ENCODE results near the gene TMEM258. TPM values are rescaled to one million over a fixed set of nuclear protein-coding genes. Genes with fewer than 3 reads are reported as not detected.

The TMEM258 gene
- total and polyA plus RNA-seq, 2 donors (not counting 3 experiments of a cell fraction or from before 2014, with no cell fraction given) = 140 to 534 TPM

GRCh38 chr11:61793829-61794204 is 1.4 kb upstream of the TMEM258 start:
- peak overlapping the region; percentile 92 for H3K4me2 ChIP-seq (ENCODE audit: insufficient read depth, low read length)
- H3K27ac ChIP-seq (ENCODE audit: insufficient read depth, low read depth, low read length) = peak overlapping the region; percentile 99
- BruUV-seq (replicated peaks) = no TSS peak
- DNase-seq (ENCODE audit: low read depth, low spot score) (no peak), FAIRE-seq (peak; percentile 33)
- H3K9me3 ChIP-seq (replicated peaks; ENCODE audit: control insufficient read depth, insufficient read depth, low read length) = no peaks in the 10 kb centered on the region
- peaks cover 19% of the 10 kb centered on the region for H3K4me1 ChIP-seq (ENCODE audit: control insufficient read depth, extremely low read depth, insufficient read depth, low read length)
- peak overlapping the region; percentile 70 to 91 (median 83) for H3K4me3 ChIP-seq (replicated peaks in 1 of 3; ENCODE audit: insufficient read depth in 1 of 3, low read depth in 1 of 3, low read length in 3 of 3)
- peaks cover 60% of the 10 kb centered on the region for H3K79me2 ChIP-seq (ENCODE audit: control insufficient read depth, insufficient read depth, low read length)
- H3K9me1 ChIP-seq (replicated peaks; ENCODE audit: control insufficient read depth, extremely low read depth, insufficient read depth, low read length) = no peaks in the 10 kb centered on the region
- peak overlapping the region; percentile 100 for H3K9ac ChIP-seq (replicated peaks; ENCODE audit: extremely low read depth, insufficient read depth, low read length)
- intact Hi-C loops (cut with micrococcal nuclease) (loop anchor here (2.0 to 5.0 kb wide), 2 partner anchors 97 to 328 kb away; partner anchors contain the start of genes FADS3 and INCENP), dilution Hi-C loops (cut with MboI; ENCODE audit: extremely low pct_ligation_motif_present, low sequenced_read_pairs) (no loop called here)
- H2AFZ ChIP-seq (ENCODE audit: low read depth, low read length) = no peak overlapping the region
- CTCF ChIA-PET = interaction anchor here (1.6 to 2.6 kb wide), 3 partner anchors 21 to 288 kb away, joined by 3 to 10 read pairs (median 9); no protein-coding TSS in a partner anchor
- no peaks in the 10 kb centered on the region for H4K20me1 ChIP-seq (replicated peaks; ENCODE audit: control insufficient read depth, extremely low read depth, insufficient read depth, low read length)
- no peaks in the 10 kb centered on the region for H3K27me3 ChIP-seq (ENCODE audit: control insufficient read depth in 2 of 2, insufficient read depth in 2 of 2, low read length in 2 of 2)
- peaks cover 4 to 18% of the 10 kb centered on the region in 2 experiments for H3K36me3 ChIP-seq (ENCODE audit: control insufficient read depth in 2 of 2, extremely low read depth in 1 of 2, insufficient read depth in 2 of 2, low read length in 2 of 2)
- no peak for TF ChIP-seq EZH2 (IDR thresholded peaks at IDR 0.05; ENCODE audit: borderline replicate concordance, low read depth, low read length, severe bottlenecking)
- POLR2A ChIA-PET = no interaction called here

- Histone ChIP-seq H3K79me2 (ENCODE audit: control insufficient read depth, insufficient read depth, low read length) (peaks cover 57% of the 10 kb centered on the region), H3K9me3 (replicated peaks; ENCODE audit: control insufficient read depth, insufficient read depth, low read length) (no peaks in the 10 kb centered on the region), H3K4me2 (ENCODE audit: insufficient read depth, low read length) (peak overlapping the region; percentile 92), H3K27ac (ENCODE audit: insufficient read depth, low read depth, low read length) (peak overlapping the region; percentile 99), H3K36me3 (ENCODE audit: control insufficient read depth in 2 of 2, extremely low read depth in 1 of 2, insufficient read depth in 2 of 2, low read length in 2 of 2) (peaks cover 4 to 22% of the 10 kb centered on the region in 2 experiments), H3K27me3 (ENCODE audit: control insufficient read depth in 2 of 2, insufficient read depth in 2 of 2, low read length in 2 of 2) (no peaks in the 10 kb centered on the region), H3K9me1 (replicated peaks; ENCODE audit: control insufficient read depth, extremely low read depth, insufficient read depth, low read length) (no peaks in the 10 kb centered on the region), H3K9ac (replicated peaks; ENCODE audit: extremely low read depth, insufficient read depth, low read length) (peak overlapping the region; percentile 100), H3K4me1 (ENCODE audit: control insufficient read depth, extremely low read depth, insufficient read depth, low read length) (peaks cover 19% of the 10 kb centered on the region), H4K20me1 (replicated peaks; ENCODE audit: control insufficient read depth, extremely low read depth, insufficient read depth, low read length) (no peaks in the 10 kb centered on the region), H3K4me3 (replicated peaks in 1 of 3; ENCODE audit: insufficient read depth in 1 of 3, low read depth in 1 of 3, low read length in 3 of 3) (peak overlapping the region; percentile 70 to 91 (median 83)), H2AFZ (ENCODE audit: low read depth, low read length) (peak overlapping the region; percentile 76)
- ChIA-PET CTCF (interaction anchor here (1.6 to 2.6 kb wide), 6 partner anchors 22 to 315 kb away, joined by 3 to 16 read pairs (median 10); no protein-coding TSS in a partner anchor), POLR2A (interaction anchor here (0.6 to 1.9 kb wide), 4 partner anchors 22 to 315 kb away, joined by 3 to 13 read pairs (median 4); partner anchors contain the start of gene FTH1)
- FAIRE-seq (no peak), DNase-seq (ENCODE audit: low read depth, low spot score) (no peak)
- TSS peak; percentile 58 for BruUV-seq (replicated peaks)
- TF ChIP-seq POLR2A (IDR thresholded peaks at IDR 0.05; ENCODE audit: low read depth, low read length) (peak; percentile 19), POLR2AphosphoS5 (IDR thresholded peaks at IDR 0.05; ENCODE audit: insufficient read depth, low read depth, low read length) (no peak), FOS (IDR thresholded peaks at IDR 0.05; ENCODE audit: borderline replicate concordance, insufficient read depth, low read length) (no peak)
- intact Hi-C loops (cut with micrococcal nuclease) = loop anchor here (2.0 to 5.0 kb wide), 2 partner anchors 98 to 329 kb away; partner anchors contain the start of genes FADS3 and INCENP
- dilution Hi-C loops (cut with MboI; ENCODE audit: extremely low pct_ligation_motif_present, low sequenced_read_pairs) = no loop called here
Observed at GRCh38 chr11:61793083-61793828, 857 bp upstream of the TMEM258 start.
